K562 (cell line): ENCODE data around the gene PALLD. TPM values are rescaled to one million over a fixed set of nuclear protein-coding genes. Genes with fewer than 3 reads are reported as not detected.

Experiments used
- ATAC-seq: fragments of 200-7000 bp; cut with Tn5 transposase; 3 replicates; pipeline ENCODE4 v1.9.1; 2020; ENCODE audit warnings: moderate library complexity
- BruUV-seq: library from RNA; stranded (reverse); fragments of 400-500 nt; replicated peaks from 2 replicates; lab custom pipeline; 2021; lab: Mats Ljungman, UMichigan
- CTCF ChIA-PET: fragments of 300-600 bp; formaldehyde crosslinking; extraction: SDS; loops from one replicate; lab custom pipeline; 2021; ENCODE audit warnings: low intra/inter-chr PET ratio; lab: Yijun Ruan, JAX
- POLR2A ChIA-PET: fragments of 300-600, 350-650 bp; sonication (Branson Sonifier 250); formaldehyde crosslinking; extraction: SDS; loops from one replicate; lab custom pipeline; 2021; ENCODE audit warnings: antibody characterized with exemption, inconsistent platforms; lab: Yijun Ruan, JAX
- DNase-seq, 4 experiments: peaks; one replicate each; pipeline versions ENCODE4 v3.0.0 to v3.0.0-alpha.2; 2011 to 2018; ENCODE audit warnings: low spot score in 3 of 4, mixed read lengths in 3 of 4; ENCODE audit errors: extremely low read depth in 1 of 4
- FAIRE-seq: peaks from 2 replicates; lab custom pipeline; 2011; peaks lifted over from hg19 to GRCh38; lab: Jason Lieb, UNC
- H2AFZ ChIP-seq: 2 replicates; pipeline ENCODE4 v1.6.0; 2011; ENCODE audit warnings: low read depth, low read length, control low read depth, inconsistent platforms
- H3K27ac ChIP-seq: fragments of 200-600 bp; 3 replicates; pipeline ENCODE4 v1.8.0; 2011; ENCODE audit warnings: low read depth, mild to moderate bottlenecking, control low read depth, inconsistent platforms, low read length, moderate library complexity, mixed read lengths; ENCODE audit errors: extremely low read depth
- H3K27me3 ChIP-seq, 2 experiments: fragments of 300-600 bp in 1 of 2; 2 replicates in 1 of 2; 3 replicates in 1 of 2; pipeline versions ENCODE4 v1.6.0 to v1.8.0; 2011; ENCODE audit warnings: inconsistent platforms in 2 of 2, low read length in 2 of 2, mild to moderate bottlenecking in 1 of 2, mixed read lengths in 1 of 2, moderate library complexity in 1 of 2; ENCODE audit not compliant: control insufficient read depth in 2 of 2, insufficient read depth in 2 of 2
- H3K36me3 ChIP-seq: fragments of 300-600 bp; 3 replicates; pipeline ENCODE4 v1.8.0; 2011; ENCODE audit warnings: mild to moderate bottlenecking, low read length, inconsistent platforms; ENCODE audit not compliant: control insufficient read depth, insufficient read depth
- H3K4me1 ChIP-seq, 2 experiments: fragments of 200-600 bp in 1 of 2; replicated peaks in 1 of 2; 2 replicates in 1 of 2; 3 replicates in 1 of 2; pipeline versions ENCODE4 v1.5.1 to v1.8.0; 2011; ENCODE audit warnings: inconsistent platforms in 2 of 2, low read length in 2 of 2, mild to moderate bottlenecking in 1 of 2, mixed read lengths in 1 of 2, moderate library complexity in 1 of 2; ENCODE audit not compliant: control insufficient read depth in 2 of 2, insufficient read depth in 2 of 2
- H3K4me2 ChIP-seq: 2 replicates; pipeline ENCODE4 v1.6.1; 2011; ENCODE audit warnings: low read length, control low read depth, inconsistent platforms, mixed read lengths; ENCODE audit not compliant: insufficient read depth
- H3K4me3 ChIP-seq: fragments of 200-600 bp; sonication (generic), shearing (Covaris generic); 2 replicates; pipeline ENCODE4 v1.5.1; 2016; ENCODE audit warnings: control low read depth, inconsistent platforms
- H3K79me2 ChIP-seq: fragments of 200-600 bp; 3 replicates; pipeline ENCODE4 v1.8.0; 2011; ENCODE audit warnings: low read length, inconsistent platforms; ENCODE audit not compliant: control insufficient read depth, insufficient read depth
- H3K9ac ChIP-seq, 2 experiments: 2 replicates each; pipeline versions ENCODE4 v1.6.0 to v1.6.1; 2011; ENCODE audit warnings: low read depth in 2 of 2, low read length in 2 of 2, control low read depth in 1 of 2, inconsistent platforms in 1 of 2, mild to moderate bottlenecking in 1 of 2, mixed read lengths in 1 of 2; ENCODE audit not compliant: insufficient read depth in 1 of 2
- H3K9me1 ChIP-seq: one replicate; pipeline ENCODE4 v1.6.0; 2011; ENCODE audit warnings: inconsistent platforms, mild to moderate bottlenecking, low read length, moderate library complexity; ENCODE audit not compliant: control insufficient read depth, insufficient read depth
- H3K9me3 ChIP-seq: replicated peaks from 2 replicates; pipeline ENCODE4 v1.5.1; 2011; ENCODE audit warnings: low read depth, low read length, inconsistent platforms; ENCODE audit not compliant: control insufficient read depth, insufficient read depth
- H4K20me1 ChIP-seq: replicated peaks from 2 replicates; pipeline ENCODE4 v1.6.1; 2011; ENCODE audit warnings: low read length, inconsistent platforms, mixed read lengths; ENCODE audit not compliant: control insufficient read depth, insufficient read depth
- CGGBP1 ChIP-seq: fragments of 250-450 bp; sonication (Bioruptor Pico); IDR thresholded peaks from 2 replicates; pipeline ENCODE4 v1.9.0; 2021; ENCODE audit warnings: mild to moderate bottlenecking
- FOXJ3 ChIP-seq: sonication (generic); formaldehyde crosslinking; IDR thresholded peaks from 2 replicates; pipeline ENCODE4 v1.4.0; 2020; ENCODE audit warnings: mild to moderate bottlenecking, missing genetic modification reagents
- FOXK1 ChIP-seq: sonication (generic); formaldehyde crosslinking; IDR thresholded peaks from 2 replicates; pipeline ENCODE4 v1.8.0; 2022; ENCODE audit warnings: missing genetic modification reagents, mild to moderate bottlenecking, borderline replicate concordance
- NFXL1 ChIP-seq: fragments of 450-650 bp; formaldehyde crosslinking; IDR thresholded peaks from 2 replicates; pipeline ENCODE4 v1.4.0; 2021; ENCODE audit warnings: mild to moderate bottlenecking
- PURB ChIP-seq: sonication (generic); formaldehyde crosslinking; IDR thresholded peaks from 2 replicates; pipeline ENCODE4 v1.9.0; 2021; ENCODE audit warnings: low read depth, mild to moderate bottlenecking, missing genetic modification reagents
- TFAM ChIP-seq: fragments of 250-450 bp; sonication (Bioruptor Pico); conservative IDR thresholded peaks from 2 replicates; pipeline ENCODE4 v1.5.0; 2021; ENCODE audit warnings: mild to moderate bottlenecking, moderate library complexity
- ZBTB43 ChIP-seq: sonication (generic); formaldehyde crosslinking; IDR thresholded peaks from 2 replicates; pipeline ENCODE4 v1.8.0; 2023; ENCODE audit warnings: mild to moderate bottlenecking, missing genetic modification reagents
- WGBS: fragments of 100-300 bp; shearing (Covaris generic); methylation state at CpG from one replicate; pipeline ENCODE4 v1.1.6; 2016; ENCODE audit warnings: low coverage, mixed read lengths; ENCODE audit not compliant: insufficient coverage; ENCODE audit errors: missing lambda C conversion rate; 5-methylcytosine and 5-hydroxymethylcytosine counted together
- in situ Hi-C: fragments of 300-500 bp; cut with MboI; formaldehyde crosslinking; loops from 4 replicates; pipeline ENCODE4 v1.15.0; 2018; ENCODE audit warnings: inconsistent platforms, mixed read lengths
- intact Hi-C: fragments of 100-400 bp; cut with micrococcal nuclease; formaldehyde crosslinking; loops from 2 replicates; pipeline ENCODE4 v1.14.2; 2022
- polyA plus RNA-seq, 8 experiments: library from polyadenylated mRNA; depleted of rRNA in 4 of 8; stranded (reverse) in 5 of 8; unstranded in 3 of 8; fragments of >200 nt; fragmentation: Nextera tagmentation in 2 of 8; fragmentation: Illumina TruSeq in 1 of 8; extraction: Ambion mirVana in 2 of 8; extraction: Trizol in 1 of 8; gene quantifications; 2 replicates each; pipeline versions ENCODE4 v1.2.1 to v1.2.3, GENCODE V29; 2011 to 2014; ENCODE audit warnings: inconsistent platforms in 1 of 8, missing spikeins in 1 of 8
- total RNA-seq, 7 experiments: library from RNA; depleted of rRNA in 6 of 7; stranded (reverse); fragments of >200 nt in 6 of 7; fragmentation: Illumina TruSeq in 2 of 7; extraction: Trizol in 2 of 7; gene quantifications; 2 replicates each; pipeline versions ENCODE4 v1.2.1 to v1.2.3, GENCODE V29; 2011 to 2021; ENCODE audit warnings: low replicate concordance in 1 of 7
- TF ChIP-seq, protein P1 (sequence below): fragments of 450-650 bp; formaldehyde crosslinking; IDR thresholded peaks from 2 replicates; pipeline ENCODE4 v1.4.0; 2022; ENCODE audit warnings: mild to moderate bottlenecking, moderate library complexity

Gene PALLD
- total and polyA plus RNA-seq, 9 of the 15 experiments (the other 6 are each of a cell fraction or from before 2014, with no cell fraction given) = 0.01 to 0.35 (median 0.06) TPM; not detected in 3

DNA sequence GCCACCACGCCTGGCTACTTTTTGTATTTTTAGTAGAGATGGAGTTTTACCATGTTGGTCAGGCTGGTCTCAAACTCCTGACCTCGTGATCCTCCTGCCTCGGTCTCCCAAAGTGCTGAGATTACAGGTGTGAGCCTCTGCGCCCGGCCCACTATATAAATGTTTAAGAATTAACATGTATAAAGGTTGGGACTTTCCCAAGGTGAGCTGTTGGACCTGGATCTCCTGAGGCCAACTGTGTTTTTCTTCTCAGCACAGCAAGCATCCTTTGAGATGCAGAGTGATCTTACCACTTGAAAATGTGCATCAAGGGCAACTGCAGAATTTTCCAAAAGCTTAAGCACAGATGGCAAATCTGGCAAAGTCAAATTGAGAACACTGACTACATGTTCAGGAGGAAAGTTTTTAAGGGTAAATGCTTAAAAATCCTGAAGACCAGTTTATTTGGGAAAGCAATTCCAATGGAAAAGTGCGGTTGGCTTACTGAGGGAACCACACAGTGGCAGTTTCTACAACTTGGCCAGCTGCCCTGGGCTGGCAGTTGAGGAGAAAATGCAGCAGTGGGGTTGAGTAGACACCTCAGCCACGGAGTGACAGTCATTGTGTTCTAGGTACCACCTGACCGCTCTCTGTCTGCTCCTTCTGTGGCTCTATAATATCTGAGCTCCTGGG lies 344.3 kb downstream of the PALLD start:
- BruUV-seq = no TSS peak
- in situ Hi-C loops (no loop called here), intact Hi-C loops (no loop called here)
- ATAC-seq (no peak), FAIRE-seq (no peak), DNase-seq (no peak)
- Histone ChIP-seq H3K4me3 (no peak overlapping the region), H2AFZ (no peak overlapping the region), H3K9me3 (no peaks in the 10 kb centered on the region), H3K9ac (no peak overlapping the region), H3K4me1 (no peaks in the 10 kb centered on the region), H4K20me1 (no peaks in the 10 kb centered on the region), H3K27me3 (peaks cover 5 to 8% of the 10 kb centered on the region in 2 experiments; a peak in 3 of 5 replicates), H3K4me2 (no peak overlapping the region), H3K27ac (no peak overlapping the region), H3K79me2 (no peaks in the 10 kb centered on the region), H3K36me3 (no peaks in the 10 kb centered on the region), H3K9me1 (no peaks in the 10 kb centered on the region)
- 0% methylated on average over 8 of the region's 8 CpGs for WGBS
- TF ChIP-seq CGGBP1 = no peak
- TF ChIP-seq TFAM = no peak
- TF ChIP-seq, protein P1, sequence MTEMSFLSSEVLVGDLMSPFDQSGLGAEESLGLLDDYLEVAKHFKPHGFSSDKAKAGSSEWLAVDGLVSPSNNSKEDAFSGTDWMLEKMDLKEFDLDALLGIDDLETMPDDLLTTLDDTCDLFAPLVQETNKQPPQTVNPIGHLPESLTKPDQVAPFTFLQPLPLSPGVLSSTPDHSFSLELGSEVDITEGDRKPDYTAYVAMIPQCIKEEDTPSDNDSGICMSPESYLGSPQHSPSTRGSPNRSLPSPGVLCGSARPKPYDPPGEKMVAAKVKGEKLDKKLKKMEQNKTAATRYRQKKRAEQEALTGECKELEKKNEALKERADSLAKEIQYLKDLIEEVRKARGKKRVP (CRISPR knock-in tag) = no peak
- no peak for TF ChIP-seq FOXJ3 (CRISPR knock-in tag)
- TF ChIP-seq NFXL1 (CRISPR knock-in tag) = no peak
- TF ChIP-seq ZBTB43 (CRISPR knock-in tag) = no peak
- no peak for TF ChIP-seq PURB (CRISPR knock-in tag)
- TF ChIP-seq FOXK1 (CRISPR knock-in tag) = no peak
- ChIA-PET CTCF (no interaction called here), POLR2A (no interaction called here)
